VCaP (cell line): ENCODE measurements around the gene PRMT6.
"Not testable (repeated sequence)": the region's sequence is repeated elsewhere in the genome, so short reads cannot be mapped to it uniquely, and the experiment has no call there.

Source experiments
- H3K27ac ChIP-seq: fragments of 450-650 bp; 2 replicates; pipeline ENCODE4 v1.5.1; 2017
- CTCF ChIP-seq: fragments of 450-650 bp; conservative IDR thresholded peaks from 2 replicates; pipeline ENCODE4 v1.5.1; 2017; ENCODE audit warnings: mild to moderate bottlenecking, moderate library complexity

The PRMT6 gene

GRCh38 chr1:107073493-107073892, 17.0 kb downstream of the PRMT6 start:
- TF ChIP-seq CTCF = no peak
- no peak overlapping the region for H3K27ac ChIP-seq

- no peak overlapping the region for H3K27ac ChIP-seq
- TF ChIP-seq CTCF = no peak
Observed at GRCh38 chr1:107076841-107077240, 20.4 kb downstream of the PRMT6 start.

DNA sequence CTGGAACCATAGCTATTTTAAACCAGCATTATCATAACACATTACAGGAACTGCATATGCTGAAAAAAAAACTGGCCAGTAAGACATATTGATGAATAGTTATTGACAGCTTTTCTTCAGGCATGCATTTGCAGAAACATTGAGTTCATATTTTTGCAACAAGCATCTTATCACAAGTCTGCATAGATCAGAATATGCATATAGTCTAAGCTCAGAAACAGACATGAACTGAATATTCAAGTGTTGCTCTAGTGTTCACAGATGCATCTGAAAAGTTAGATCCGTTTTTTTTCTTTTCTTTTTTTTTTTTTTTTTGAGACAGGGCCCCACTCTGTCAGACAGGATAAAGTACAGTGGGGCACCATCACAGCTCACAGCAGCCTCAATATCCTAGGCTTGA, 22.8 kb downstream of the PRMT6 start:
- TF ChIP-seq CTCF = no peak
- H3K27ac ChIP-seq = no peak overlapping the region

- TF ChIP-seq CTCF = no peak
- no peak overlapping the region for H3K27ac ChIP-seq
Observed at GRCh38 chr1:107081102-107081501, 24.6 kb downstream of the PRMT6 start.

DNA sequence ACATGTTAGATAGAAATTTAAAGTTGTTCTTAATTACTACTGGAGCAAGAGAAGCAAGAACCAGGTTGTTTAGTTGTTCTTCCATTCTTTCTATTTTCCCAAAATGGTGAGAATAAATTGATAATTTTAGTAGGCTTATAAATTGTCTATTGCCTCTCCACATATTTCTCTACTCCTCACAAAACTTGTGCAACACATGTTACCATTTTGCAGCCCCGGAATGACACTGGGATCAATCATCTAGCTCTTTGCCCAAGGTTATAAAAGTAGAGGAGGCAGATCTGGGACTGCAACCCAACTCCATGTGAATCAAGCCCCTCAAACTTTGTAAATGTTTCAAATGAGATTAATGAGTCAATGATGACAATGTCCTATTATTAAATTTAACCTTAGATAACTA, 34.9 kb downstream of the PRMT6 start:
- TF ChIP-seq CTCF = no peak
- H3K27ac ChIP-seq = no peak overlapping the region

DNA sequence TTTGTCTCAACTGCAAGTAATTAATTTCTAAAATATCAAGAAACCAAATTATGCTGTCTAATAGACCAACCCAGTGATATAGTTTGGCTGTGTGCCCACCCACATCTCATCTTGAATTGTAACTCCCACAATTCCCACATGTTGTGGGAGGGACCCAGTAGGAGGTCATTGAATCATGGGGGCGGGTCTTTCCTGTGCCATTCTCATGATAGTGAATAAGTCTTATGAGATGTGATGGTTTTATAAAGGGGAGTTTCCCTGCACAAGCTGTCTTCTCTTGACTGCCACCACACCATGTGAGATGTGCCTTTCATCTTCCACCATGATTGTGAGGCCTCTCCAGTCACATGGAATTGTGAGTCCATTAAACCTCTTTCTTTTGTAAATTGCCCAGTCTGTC, 36.9 kb downstream of the PRMT6 start:
- not testable (repeated sequence) for H3K27ac ChIP-seq

- TF ChIP-seq CTCF = no peak
- H3K27ac ChIP-seq = no peak overlapping the region
Observed at GRCh38 chr1:107095647-107096046, 39.2 kb downstream of the PRMT6 start.

- TF ChIP-seq CTCF = no peak
- no peak overlapping the region for H3K27ac ChIP-seq
Observed at GRCh38 chr1:107096690-107097089, 40.2 kb downstream of the PRMT6 start.
